Osteocyte (in vitro differentiated cells): ENCODE results near the gene TRERF1. TPM values are rescaled to one million over a fixed set of nuclear protein-coding genes. Genes with fewer than 3 reads are reported as not detected.

Experiments
- DNase-seq: peaks from one replicate; pipeline ENCODE4 v3.0.0; 2021; ENCODE audit warnings: mixed read lengths; ENCODE audit not compliant: unreplicated experiment; ENCODE audit errors: extremely low spot score
- H3K27ac Mint-ChIP-seq: one replicate; pipeline ENCODE4 v1.8.0; 2021; ENCODE audit warnings: mild to moderate bottlenecking, mixed read lengths; ENCODE audit not compliant: unreplicated experiment
- H3K27me3 Mint-ChIP-seq: one replicate; pipeline ENCODE4 v1.8.0; 2021; ENCODE audit warnings: mixed read lengths; ENCODE audit not compliant: unreplicated experiment
- H3K36me3 Mint-ChIP-seq: one replicate; pipeline ENCODE4 v1.8.0; 2021; ENCODE audit warnings: mixed read lengths; ENCODE audit not compliant: unreplicated experiment
- H3K4me1 Mint-ChIP-seq: one replicate; pipeline ENCODE4 v1.8.0; 2021; ENCODE audit warnings: mixed read lengths; ENCODE audit not compliant: unreplicated experiment
- H3K4me3 Mint-ChIP-seq: one replicate; pipeline ENCODE4 v1.8.0; 2021; ENCODE audit warnings: mild to moderate bottlenecking, moderate library complexity, mixed read lengths; ENCODE audit not compliant: unreplicated experiment
- H3K9me3 Mint-ChIP-seq: one replicate; pipeline ENCODE4 v1.8.0; 2021; ENCODE audit warnings: mixed read lengths; ENCODE audit not compliant: unreplicated experiment
- CTCF ChIP-seq: fragments of 200-600 bp; sonication (generic); IDR thresholded peaks from 2 replicates; pipeline ENCODE4 v1.5.0; 2021; ENCODE audit warnings: antibody characterized with exemption, mild to moderate bottlenecking, moderate library complexity
- total RNA-seq: library from RNA; stranded (reverse); gene quantifications from 2 replicates; pipeline ENCODE4 v1.2.1, GENCODE V29; 2021

The TRERF1 gene
- total RNA-seq, 1 donor from 2014 or later, result 6.4 TPM

GRCh38 chr6:42402184-42402583 lies 49.5 kb downstream of the TRERF1 start:
- Mint-ChIP-seq H3K4me1 (peaks cover 43% of the 10 kb centered on the region), H3K9me3 (no peaks in the 10 kb centered on the region), H3K36me3 (no peaks in the 10 kb centered on the region), H3K27ac (no peak overlapping the region), H3K4me3 (no peak overlapping the region), H3K27me3 (no peaks in the 10 kb centered on the region)
- no peak for TF ChIP-seq CTCF
- DNase-seq, result no peak

- peaks cover 5% of the 10 kb centered on the region for H3K9me3 Mint-ChIP-seq
- no peak overlapping the region for H3K27ac Mint-ChIP-seq
- no peaks in the 10 kb centered on the region for H3K27me3 Mint-ChIP-seq
- H3K4me3 Mint-ChIP-seq, result no peak overlapping the region
- no peaks in the 10 kb centered on the region for H3K36me3 Mint-ChIP-seq
- no peak for TF ChIP-seq CTCF
- H3K4me1 Mint-ChIP-seq, result peaks cover 40% of the 10 kb centered on the region
- DNase-seq, result no peak
These were observed 50.1 kb downstream of the TRERF1 start for GRCh38 chr6:42401613-42401951.

- Mint-ChIP-seq H3K36me3 (no peaks in the 10 kb centered on the region), H3K27me3 (no peaks in the 10 kb centered on the region), H3K27ac (no peak overlapping the region), H3K4me1 (peaks cover 34% of the 10 kb centered on the region), H3K4me3 (no peak overlapping the region), H3K9me3 (peaks cover 5% of the 10 kb centered on the region)
- DNase-seq, result no peak
- no peak for TF ChIP-seq CTCF
These were observed 50.7 kb downstream of the TRERF1 start for GRCh38 chr6:42400886-42401612.

GRCh38 chr6:42400061-42400760 lies 51.5 kb downstream of the TRERF1 start:
- Mint-ChIP-seq H3K27me3 (no peaks in the 10 kb centered on the region), H3K9me3 (peaks cover 5% of the 10 kb centered on the region), H3K4me1 (peaks cover 31% of the 10 kb centered on the region), H3K36me3 (no peaks in the 10 kb centered on the region), H3K4me3 (no peak overlapping the region), H3K27ac (no peak overlapping the region)
- no peak for DNase-seq
- no peak for TF ChIP-seq CTCF

- no peak for DNase-seq
- no peak overlapping the region for H3K27ac Mint-ChIP-seq
- no peaks in the 10 kb centered on the region for H3K36me3 Mint-ChIP-seq
- H3K4me3 Mint-ChIP-seq, result no peak overlapping the region
- H3K27me3 Mint-ChIP-seq, result no peaks in the 10 kb centered on the region
- peaks cover 2% of the 10 kb centered on the region for H3K4me1 Mint-ChIP-seq
- H3K9me3 Mint-ChIP-seq, result peaks cover 5% of the 10 kb centered on the region
- TF ChIP-seq CTCF, result no peak
These were observed 55.0 kb downstream of the TRERF1 start for GRCh38 chr6:42396720-42397119.
